Right lobe of liver (tissue), 6 donors: Measurements from ENCODE around the gene ENTR1. TPM values are rescaled to one million over a fixed set of nuclear protein-coding genes. Genes with fewer than 3 reads are reported as not detected.

Experiments used
- ATAC-seq, 4 donors: fragments of 200-7000 bp; cut with Tn5 transposase; one replicate each; pipeline ENCODE4 v1.9.1; 2020; ENCODE audit warnings: mild to moderate bottlenecking in 4 of 4, moderate library complexity in 4 of 4
- DNase-seq, 3 donors: peaks; one replicate each; pipeline ENCODE4 v3.0.0-alpha.2; 2020
- H3K27ac ChIP-seq, 3 donors: fragments of 200-600 bp; one replicate each; pipeline ENCODE4 v1.8.0; 2022
- H3K27me3 ChIP-seq, 2 donors: fragments of 200-600 bp; one replicate each; pipeline ENCODE4 v1.8.0; 2022
- H3K36me3 ChIP-seq, 4 donors: fragments of 200-600 bp; sonication (generic) in 1 of 4; one replicate each; pipeline versions ENCODE4 v1.5.1 to v1.8.0; 2017 to 2022; ENCODE audit warnings: control low read depth in 1 of 4
- H3K4me1 ChIP-seq, 4 donors: fragments of 200-600 bp; sonication (generic) in 1 of 4; one replicate each; pipeline versions ENCODE4 v1.5.1 to v1.8.0; 2017 to 2022; ENCODE audit warnings: control low read depth in 1 of 4
- H3K4me3 ChIP-seq, 3 donors: fragments of 200-600 bp; one replicate each; pipeline ENCODE4 v1.8.0; 2022
- H3K9me3 ChIP-seq, 4 donors: fragments of 200-600 bp; sonication (generic) in 1 of 4; one replicate each; pipeline versions ENCODE4 v1.5.1 to v1.8.0; 2017 to 2022; ENCODE audit warnings: control low read depth in 1 of 4
- POLR2A ChIP-seq: fragments of 450-650 bp; IDR thresholded peaks from one replicate; pipeline ENCODE4 v1.6.1; 2017; ENCODE audit warnings: antibody characterized with exemption, mild to moderate bottlenecking
- WGBS: methylation state at CpG from one replicate; pipeline ENCODE4 v1.1.6; 2018; ENCODE audit warnings: low coverage, low lambda C conversion rate; ENCODE audit not compliant: insufficient coverage; ENCODE audit errors: missing lambda C conversion rate; 5-methylcytosine and 5-hydroxymethylcytosine counted together
- intact Hi-C, 2 donors: fragments of 100-400 bp; cut with DNase I; formaldehyde crosslinking; loops; one replicate each; pipeline versions ENCODE4 v1.11.2 to v1.14.1; 2022
- total RNA-seq, 6 experiments: library from RNA; depleted of rRNA in 2 of 6; stranded (reverse); fragments of >200 nt in 2 of 6; fragmentation: NEBNext Ultra II Directional in 3 of 6; extraction: Animal tissue kit (Norgen Biotek cat#: 25700) in 3 of 6; gene quantifications; one replicate each; pipeline versions ENCODE4 v1.1.0 to v1.2.4, GENCODE V29; 2016 to 2023
- TF ChIP-seq, protein P1 (sequence below), 4 donors: fragments of 200-600 bp in 3 of 4; fragments of 450-650 bp in 1 of 4; IDR thresholded peaks; one replicate each; pipeline versions ENCODE4 v1.5.1 to v1.8.0; 2016 to 2022; ENCODE audit warnings: antibody characterized with exemption in 4 of 4, mild to moderate bottlenecking in 2 of 4
- donor health status: DM: no; HTN: yes; CAD: no.
- donor health status: DM: no; HTN: no; CAD: no.
- donor health status: DM: no; HTN: no; CAD: no.
- donor health status: DM: no; HTN: yes; CAD: no.
- donor health status: DM: no; HTN: yes; CAD: no.

The ENTR1 gene
- total RNA-seq, 6 experiments from 2014 or later: 27.9 to 53.5 (median 35.4) TPM

DNA sequence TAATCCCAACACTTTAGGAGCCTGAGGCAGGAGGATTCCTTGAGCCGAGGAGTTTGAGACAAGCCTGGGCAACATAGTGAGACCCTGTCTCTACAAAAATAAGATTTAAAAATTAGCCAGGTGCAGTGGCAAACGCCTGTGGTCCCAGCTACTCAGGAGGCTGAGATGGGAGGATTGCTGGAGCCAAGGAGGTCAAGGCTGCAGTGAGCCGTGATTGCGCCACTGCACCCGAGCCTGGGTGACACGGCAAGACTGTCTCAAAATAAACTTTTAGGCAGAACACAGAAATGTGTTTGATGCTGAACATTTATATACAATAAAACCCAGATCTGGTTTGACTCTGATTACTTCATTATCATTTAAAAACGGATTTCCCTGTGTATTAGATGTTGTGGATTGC is 4.9 kb downstream of the ENTR1 start:
- ATAC-seq (no peak), DNase-seq (no peak)
- Histone ChIP-seq H3K4me1 (peaks cover 0 to 12% (median 5%) of the 10 kb centered on the region in 4 donors), H3K9me3 (no peaks in the 10 kb centered on the region), H3K4me3 (no peak overlapping the region), H3K36me3 (peaks cover 0 to 40% (median 11%) of the 10 kb centered on the region in 4 donors), H3K27me3 (no peaks in the 10 kb centered on the region), H3K27ac (no peak overlapping the region)
- WGBS: 55% methylated on average over 4 of the region's 7 CpGs
- TF ChIP-seq POLR2A: no peak
- TF ChIP-seq, protein P1, sequence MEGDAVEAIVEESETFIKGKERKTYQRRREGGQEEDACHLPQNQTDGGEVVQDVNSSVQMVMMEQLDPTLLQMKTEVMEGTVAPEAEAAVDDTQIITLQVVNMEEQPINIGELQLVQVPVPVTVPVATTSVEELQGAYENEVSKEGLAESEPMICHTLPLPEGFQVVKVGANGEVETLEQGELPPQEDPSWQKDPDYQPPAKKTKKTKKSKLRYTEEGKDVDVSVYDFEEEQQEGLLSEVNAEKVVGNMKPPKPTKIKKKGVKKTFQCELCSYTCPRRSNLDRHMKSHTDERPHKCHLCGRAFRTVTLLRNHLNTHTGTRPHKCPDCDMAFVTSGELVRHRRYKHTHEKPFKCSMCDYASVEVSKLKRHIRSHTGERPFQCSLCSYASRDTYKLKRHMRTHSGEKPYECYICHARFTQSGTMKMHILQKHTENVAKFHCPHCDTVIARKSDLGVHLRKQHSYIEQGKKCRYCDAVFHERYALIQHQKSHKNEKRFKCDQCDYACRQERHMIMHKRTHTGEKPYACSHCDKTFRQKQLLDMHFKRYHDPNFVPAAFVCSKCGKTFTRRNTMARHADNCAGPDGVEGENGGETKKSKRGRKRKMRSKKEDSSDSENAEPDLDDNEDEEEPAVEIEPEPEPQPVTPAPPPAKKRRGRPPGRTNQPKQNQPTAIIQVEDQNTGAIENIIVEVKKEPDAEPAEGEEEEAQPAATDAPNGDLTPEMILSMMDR (IDR thresholded peaks at IDR 0.05): no peak
- intact Hi-C loops: no loop called here

DNA sequence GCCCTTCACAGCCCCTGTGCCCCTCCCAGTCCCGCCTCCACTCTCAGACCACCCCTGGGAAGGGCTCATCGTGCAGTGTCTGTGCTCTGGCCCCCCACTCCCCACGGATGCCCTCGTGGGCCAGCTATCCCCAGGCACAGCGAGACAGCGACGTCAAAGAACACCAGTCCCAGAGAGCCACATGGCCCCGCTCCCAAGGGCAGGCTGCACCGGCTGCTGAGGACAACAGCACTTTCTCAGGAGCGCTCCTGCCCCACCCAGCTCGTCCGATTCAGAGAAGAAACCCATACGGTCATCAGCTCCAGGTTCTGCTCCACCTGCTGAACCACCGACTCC is 5.6 kb downstream of the ENTR1 start:
- intact Hi-C loops: no loop called here
- no peak for TF ChIP-seq POLR2A
- TF ChIP-seq, protein P1 (IDR thresholded peaks at IDR 0.05): no peak
- peaks cover 0 to 15% (median 5%) of the 10 kb centered on the region in 4 donors for H3K4me1 ChIP-seq
- no peak for ATAC-seq
- peaks cover 0 to 40% (median 11%) of the 10 kb centered on the region in 4 donors for H3K36me3 ChIP-seq
- WGBS: 93% methylated on average over 7 of the region's 14 CpGs
- H3K4me3 ChIP-seq: no peak overlapping the region
- no peaks in the 10 kb centered on the region for H3K9me3 ChIP-seq
- H3K27me3 ChIP-seq: no peaks in the 10 kb centered on the region
- no peak overlapping the region for H3K27ac ChIP-seq
- no peak for DNase-seq

DNA sequence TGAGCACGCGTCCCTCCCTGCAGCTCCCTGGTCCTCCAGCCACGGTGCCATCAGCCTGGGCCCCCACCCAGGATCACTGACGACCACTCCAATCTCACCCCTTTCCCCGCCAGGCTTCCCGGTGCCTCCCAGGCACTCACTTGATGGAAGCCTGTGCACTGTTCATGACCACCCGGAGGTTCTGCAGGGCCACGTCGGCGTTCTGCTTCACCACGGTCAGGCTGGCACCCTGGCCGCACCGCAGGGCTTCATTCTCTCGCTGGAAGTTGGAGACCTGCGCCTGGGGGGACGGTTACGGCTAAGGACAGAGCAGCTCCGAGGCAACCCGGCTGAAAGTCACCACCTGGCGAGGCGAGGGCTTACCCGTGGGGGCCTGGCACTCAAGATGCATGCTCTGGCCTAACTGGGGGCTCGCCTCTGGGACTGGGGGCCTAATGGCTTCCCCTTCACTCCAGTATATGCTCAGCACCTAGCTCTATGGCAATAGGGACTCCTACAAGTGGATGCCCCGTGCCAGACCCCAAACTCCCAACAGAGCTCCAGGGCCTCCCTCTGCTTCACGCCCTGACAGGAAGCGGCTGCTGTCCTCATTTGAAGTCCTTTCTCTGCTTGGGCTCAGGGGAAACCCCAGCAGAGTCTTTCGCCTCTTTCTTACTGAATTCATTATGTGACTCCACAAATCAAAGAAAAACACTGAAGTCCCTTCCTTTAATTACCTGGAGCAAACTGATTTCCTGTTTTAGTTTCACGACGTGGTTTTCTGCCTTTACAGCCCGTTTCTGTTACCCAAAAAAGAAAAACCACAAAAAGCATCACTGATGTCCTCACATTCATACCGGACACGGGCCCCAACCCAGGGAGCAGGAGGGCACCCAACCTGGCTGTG is 6.3 kb downstream of the ENTR1 start:
- intact Hi-C loops: no loop called here
- H3K27ac ChIP-seq: no peak overlapping the region
- no peak for DNase-seq

DNA sequence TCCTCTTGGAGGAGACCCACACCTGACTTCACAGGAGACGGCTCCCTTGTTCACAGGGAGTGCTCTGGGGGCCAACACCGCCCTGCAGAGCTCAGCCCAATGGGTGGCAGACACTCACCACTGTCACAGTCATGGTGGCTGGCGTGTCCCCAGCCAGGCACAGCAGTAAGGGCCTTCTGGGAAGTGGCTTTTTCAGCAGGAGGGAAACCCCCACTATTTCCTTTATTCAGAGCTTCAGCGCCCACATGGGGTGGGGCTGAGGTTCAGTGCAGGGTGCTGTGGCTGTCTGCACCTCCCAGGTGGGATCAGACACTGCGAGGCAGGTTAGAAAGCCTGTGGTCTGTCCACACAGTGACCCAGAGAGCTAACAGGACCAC is 6.9 kb downstream of the ENTR1 start:
- TF ChIP-seq, protein P1 (IDR thresholded peaks at IDR 0.05): no peak
- TF ChIP-seq POLR2A: no peak

More for the DNA sequence above, 6.3 kb downstream of the ENTR1 start:
- no peaks in the 10 kb centered on the region for H3K27me3 ChIP-seq
- H3K4me3 ChIP-seq: no peak overlapping the region
- 80% methylated on average over 15 of the region's 32 CpGs for WGBS
- H3K36me3 ChIP-seq: peaks cover 0 to 40% (median 11%) of the 10 kb centered on the region in 4 donors
- no peak for TF ChIP-seq POLR2A
- TF ChIP-seq, protein P1 (IDR thresholded peaks at IDR 0.05): no peak
- no peak for ATAC-seq
- H3K4me1 ChIP-seq: peaks cover 0 to 11% (median 2%) of the 10 kb centered on the region in 4 donors
- H3K9me3 ChIP-seq: no peaks in the 10 kb centered on the region

More for the DNA sequence above, 6.9 kb downstream of the ENTR1 start:
- H3K36me3 ChIP-seq: peaks cover 0 to 40% (median 11%) of the 10 kb centered on the region in 4 donors
- WGBS: no CpG with 5 or more reads among the region's 5 CpGs
- peaks cover 0 to 13% (median 2%) of the 10 kb centered on the region in 4 donors for H3K4me1 ChIP-seq
- no peak overlapping the region for H3K27ac ChIP-seq
- H3K9me3 ChIP-seq: no peaks in the 10 kb centered on the region
- intact Hi-C loops: no loop called here
- H3K27me3 ChIP-seq: no peaks in the 10 kb centered on the region
- ATAC-seq (no peak), DNase-seq (no peak)
- no peak overlapping the region for H3K4me3 ChIP-seq
